Heart left ventricle (tissue), 13 donors: Measurements from ENCODE around the gene C5orf22.

Experiments
- POLR2A ChIP-seq, 2 donors: fragments of 450-650 bp; IDR thresholded peaks; one replicate each; pipeline ENCODE4 v1.6.1; 2017; ENCODE audit warnings: antibody characterized with exemption in 2 of 2, mild to moderate bottlenecking in 2 of 2, moderate library complexity in 2 of 2
- TF ChIP-seq, protein P1 (sequence below), 12 donors: fragments of 200-600 bp; sonication (generic) in 4 of 12; IDR thresholded peaks; one replicate each; pipeline versions ENCODE4 v1.5.0 to v1.8.0; 2018 to 2022; ENCODE audit warnings: antibody characterized with exemption in 12 of 12, mild to moderate bottlenecking in 5 of 12
- donor health status: ischemic (EF 13 %, LVEDD 7.1; RV severe dilation, severe dysfunction).
- donor health status: DM: no; HTN: yes; CAD: no.
- donor health status: DM: no; HTN: no; CAD: no.
- donor health status: ischemic (EF 25% LVEDD 6.9; RV normal size, moderate dysfunction).
- donor health status: ischemic (EF 25% LVEDD 5.7; RV mildly dilated, moderate dysfunction).
- donor health status: ischemic (EF 35%, LVEDD 5.7; RV mildly dilated, moderate dysfunction).
- donor health status: nonischemic (EF 11% LVEDD 7.7; RV severe dilation, severe dysfunction).
- donor health status: DM: yes; HTN: yes; CAD: no.
- donor health status: PGD.
- donor health status: ischemic (EF 29% LVEDD 5.4; RV normal size, mild dysfunction).
- donor health status: nonischemic (EF 23%, LVEDD 6.1; RV moderate dilation, normal function).

DNA sequence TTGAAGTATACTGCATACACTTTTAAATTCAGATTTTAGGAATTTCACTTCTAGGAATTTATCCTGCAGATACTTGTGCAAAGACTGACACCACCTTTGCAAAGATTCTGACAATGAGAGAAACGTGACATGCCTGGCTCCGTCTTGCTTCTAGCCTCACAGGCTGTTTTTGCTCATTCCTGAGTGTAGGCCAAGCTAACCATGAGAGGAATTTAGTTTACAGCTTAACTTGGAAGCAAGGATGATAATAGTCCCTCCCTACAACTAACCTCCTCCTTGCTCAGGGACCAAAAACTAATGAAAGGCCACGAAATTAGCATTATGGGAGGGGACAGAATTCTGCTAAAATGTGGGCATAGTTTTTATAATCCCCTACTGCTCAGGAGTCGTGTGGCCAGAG, 31.1 kb downstream of the C5orf22 start:
- TF ChIP-seq, protein P1, sequence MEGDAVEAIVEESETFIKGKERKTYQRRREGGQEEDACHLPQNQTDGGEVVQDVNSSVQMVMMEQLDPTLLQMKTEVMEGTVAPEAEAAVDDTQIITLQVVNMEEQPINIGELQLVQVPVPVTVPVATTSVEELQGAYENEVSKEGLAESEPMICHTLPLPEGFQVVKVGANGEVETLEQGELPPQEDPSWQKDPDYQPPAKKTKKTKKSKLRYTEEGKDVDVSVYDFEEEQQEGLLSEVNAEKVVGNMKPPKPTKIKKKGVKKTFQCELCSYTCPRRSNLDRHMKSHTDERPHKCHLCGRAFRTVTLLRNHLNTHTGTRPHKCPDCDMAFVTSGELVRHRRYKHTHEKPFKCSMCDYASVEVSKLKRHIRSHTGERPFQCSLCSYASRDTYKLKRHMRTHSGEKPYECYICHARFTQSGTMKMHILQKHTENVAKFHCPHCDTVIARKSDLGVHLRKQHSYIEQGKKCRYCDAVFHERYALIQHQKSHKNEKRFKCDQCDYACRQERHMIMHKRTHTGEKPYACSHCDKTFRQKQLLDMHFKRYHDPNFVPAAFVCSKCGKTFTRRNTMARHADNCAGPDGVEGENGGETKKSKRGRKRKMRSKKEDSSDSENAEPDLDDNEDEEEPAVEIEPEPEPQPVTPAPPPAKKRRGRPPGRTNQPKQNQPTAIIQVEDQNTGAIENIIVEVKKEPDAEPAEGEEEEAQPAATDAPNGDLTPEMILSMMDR (IDR thresholded peaks at IDR 0.05): no peak
- TF ChIP-seq POLR2A (IDR thresholded peaks at IDR 0.05): no peak
